ENCODE measurements around the gene PCNX3. TPM values are rescaled to one million over a fixed set of nuclear protein-coding genes. Genes with fewer than 3 reads are reported as not detected.

Gene PCNX3
- total and polyA plus RNA-seq, 2 of the 4 experiments (the other 2 are of a cell fraction) = 5.6 to 33.2 TPM

DNA sequence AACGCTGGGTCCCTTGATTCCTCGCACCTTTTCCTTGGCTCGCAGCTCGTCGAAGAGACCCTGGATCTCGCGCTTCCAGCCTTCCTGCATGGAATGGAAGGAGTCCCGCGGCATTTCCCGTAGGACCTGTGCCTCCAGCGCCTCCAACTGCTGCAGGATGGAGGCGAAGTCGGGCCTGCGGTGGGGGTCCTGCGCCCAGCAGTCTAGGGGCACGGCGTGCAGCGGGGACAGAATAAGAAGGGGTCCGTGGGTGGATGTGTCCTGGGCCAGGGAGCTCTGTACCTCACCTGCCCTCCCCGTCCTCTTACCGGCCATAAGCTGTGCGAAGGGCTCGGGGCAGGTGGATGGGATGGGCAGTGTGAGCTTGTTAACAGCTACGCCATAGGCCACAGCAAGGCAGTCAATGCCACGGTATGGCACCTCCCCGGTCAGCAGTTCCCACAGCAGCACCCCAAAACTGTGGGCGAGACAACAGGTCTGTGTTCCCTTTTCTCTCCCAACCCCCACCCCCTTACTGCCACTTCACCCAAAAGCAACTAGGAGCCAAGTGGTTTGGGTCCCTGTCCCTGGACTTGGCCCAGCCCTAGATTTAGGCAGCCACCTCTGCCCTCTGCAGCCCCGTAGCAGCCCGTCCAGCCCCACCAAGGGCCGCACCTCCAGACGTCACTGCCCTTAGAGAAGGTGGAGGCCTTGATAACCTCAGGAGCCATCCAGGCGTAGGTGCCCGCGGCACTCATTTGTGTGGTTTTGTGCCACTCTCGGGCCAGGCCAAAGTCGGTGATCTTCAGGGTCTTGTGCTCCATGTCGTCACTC is 7.8 kb upstream of the PCNX3 start (continued):
- no peak for TF ChIP-seq SMC3 (IDR thresholded peaks at IDR 0.05; ENCODE audit: low read depth, low read length)

DNA sequence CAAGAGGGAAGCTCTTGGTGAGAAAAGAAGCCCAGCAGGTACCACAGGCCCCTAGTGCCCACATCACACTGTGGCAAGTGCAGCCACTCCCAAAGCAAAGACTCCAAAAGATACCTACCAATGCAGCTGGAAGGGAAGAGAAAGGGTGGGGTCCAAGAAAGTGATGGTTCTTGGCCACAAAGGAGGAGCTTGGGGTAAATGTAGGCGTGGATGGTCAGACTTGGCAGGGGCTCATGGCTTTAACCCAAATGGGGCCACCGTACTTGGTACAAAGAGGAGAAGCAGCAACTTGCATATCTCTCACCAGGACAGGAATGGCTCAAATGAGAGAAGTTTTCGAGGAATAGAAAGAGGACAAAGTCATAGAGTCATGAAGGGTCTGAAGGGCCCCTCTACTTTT is 6.3 kb upstream of the PCNX3 start:
- no peaks in the 10 kb centered on the region for H3K27me3 ChIP-seq (ENCODE audit: control insufficient read depth, insufficient read depth, low read length)
- no peak overlapping the region for H3K27ac ChIP-seq (ENCODE audit: insufficient read depth, low read length)
- H2BK120ac ChIP-seq (ENCODE audit: low read depth, low read length) = no peak overlapping the region
- H3K9me3 ChIP-seq (ENCODE audit: control insufficient read depth, insufficient read depth, low read length) = no peaks in the 10 kb centered on the region
- no peak overlapping the region for H3K4me3 ChIP-seq (ENCODE audit: insufficient read depth, low read depth, low read length)
- H4K8ac ChIP-seq (ENCODE audit: low read depth in 2 of 2, low read length in 2 of 2) = no peak overlapping the region
- H2BK20ac ChIP-seq (ENCODE audit: low read depth, low read length) = no peak overlapping the region
- H2AK5ac ChIP-seq (ENCODE audit: low read depth, low read length) = no peak overlapping the region
- POLR2A ChIA-PET (ENCODE audit: unreplicated experiment) = interaction anchor here (0.6 kb wide), 1 partner anchor 187 kb away, joined by 3 read pairs; the partner anchor contains the start of gene NEAT1
- no peak overlapping the region for H4K91ac ChIP-seq (ENCODE audit: insufficient read depth, low read depth, low read length)
- H3K56ac ChIP-seq (ENCODE audit: extremely low read depth, insufficient read depth, low read length) = no peak overlapping the region
- H2AFZ ChIP-seq (replicated peaks; ENCODE audit: low read length, poor library complexity) = no peak overlapping the region
- 0 out of 2 replicates have a peak, but pooled peaks cover 14% of the 10 kb centered on the region for H3K9me1 ChIP-seq (ENCODE audit: insufficient read depth, low read length)
- intact Hi-C loops (cut with micrococcal nuclease) = loop anchor here (5.0 kb wide), 1 partner anchor 37 kb away; the partner anchor contains the start of genes FAM89B and ZNRD2
- CTCF ChIA-PET = no interaction called here
- peaks cover 13 to 74% of the 10 kb centered on the region in 2 experiments for H3K79me1 ChIP-seq (ENCODE audit: low read depth in 1 of 2, low read length in 2 of 2)
- no peak overlapping the region for H2AK9ac ChIP-seq (replicated peaks; ENCODE audit: low read depth, low read length, poor library complexity)
- no peak overlapping the region for H3K4ac ChIP-seq (ENCODE audit: low read depth, low read length)
- no peak overlapping the region for H2BK15ac ChIP-seq (ENCODE audit: low read depth, low read length)
- BruUV-seq (replicated peaks) = no TSS peak
- no peak overlapping the region for H3K4me2 ChIP-seq (ENCODE audit: low read depth, low read length)
- ATAC-seq (ENCODE audit: low read depth) (no peak), DNase-seq (no peak)
- dilution Hi-C loops (cut with HindIII; ENCODE audit: low sequenced_read_pairs, unreplicated experiment) = no loop called here
- no peak overlapping the region for H3K14ac ChIP-seq (replicated peaks; ENCODE audit: low read depth, low read length)
- no CpG with 5 or more reads among the region's 3 CpGs for WGBS, 2 experiments (ENCODE audit: extremely low coverage in 2 of 2, insufficient read length in 1 of 2)
- TF ChIP-seq, protein P1, sequence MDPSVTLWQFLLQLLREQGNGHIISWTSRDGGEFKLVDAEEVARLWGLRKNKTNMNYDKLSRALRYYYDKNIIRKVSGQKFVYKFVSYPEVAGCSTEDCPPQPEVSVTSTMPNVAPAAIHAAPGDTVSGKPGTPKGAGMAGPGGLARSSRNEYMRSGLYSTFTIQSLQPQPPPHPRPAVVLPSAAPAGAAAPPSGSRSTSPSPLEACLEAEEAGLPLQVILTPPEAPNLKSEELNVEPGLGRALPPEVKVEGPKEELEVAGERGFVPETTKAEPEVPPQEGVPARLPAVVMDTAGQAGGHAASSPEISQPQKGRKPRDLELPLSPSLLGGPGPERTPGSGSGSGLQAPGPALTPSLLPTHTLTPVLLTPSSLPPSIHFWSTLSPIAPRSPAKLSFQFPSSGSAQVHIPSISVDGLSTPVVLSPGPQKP (IDR thresholded peaks at IDR 0.05; ENCODE audit: borderline replicate concordance, low read depth, low read length) = no peak
- TF ChIP-seq BHLHE40 (IDR thresholded peaks at IDR 0.05; ENCODE audit: low read depth, low read length) = no peak
- no peak for TF ChIP-seq CHD1 (IDR thresholded peaks at IDR 0.05; ENCODE audit: low read depth, low read length)
- TF ChIP-seq, protein P2, sequence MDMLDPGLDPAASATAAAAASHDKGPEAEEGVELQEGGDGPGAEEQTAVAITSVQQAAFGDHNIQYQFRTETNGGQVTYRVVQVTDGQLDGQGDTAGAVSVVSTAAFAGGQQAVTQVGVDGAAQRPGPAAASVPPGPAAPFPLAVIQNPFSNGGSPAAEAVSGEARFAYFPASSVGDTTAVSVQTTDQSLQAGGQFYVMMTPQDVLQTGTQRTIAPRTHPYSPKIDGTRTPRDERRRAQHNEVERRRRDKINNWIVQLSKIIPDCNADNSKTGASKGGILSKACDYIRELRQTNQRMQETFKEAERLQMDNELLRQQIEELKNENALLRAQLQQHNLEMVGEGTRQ (IDR thresholded peaks at IDR 0.05; ENCODE audit: low read depth, low read length) = no peak
- no peak for TF ChIP-seq POLR2A (IDR thresholded peaks at IDR 0.05; ENCODE audit: low read depth, low read length)
- no peak for TF ChIP-seq CEBPB (IDR thresholded peaks at IDR 0.05; ENCODE audit: low read depth, low read length)
- TF ChIP-seq MAZ (IDR thresholded peaks at IDR 0.05; ENCODE audit: borderline replicate concordance, low read depth, low read length) = no peak
- no peak overlapping the region for H3K18ac ChIP-seq (ENCODE audit: low read depth, low read length)
- no peak overlapping the region for H3K9ac ChIP-seq (ENCODE audit: low read depth, low read length)
- H4K5ac ChIP-seq (ENCODE audit: low read depth, low read length) = no peak overlapping the region
- H3K23ac ChIP-seq (ENCODE audit: low read depth, low read length) = no peak overlapping the region
- H3K4me1 ChIP-seq (ENCODE audit: control insufficient read depth, insufficient read depth, low read length) = peaks cover 21% of the 10 kb centered on the region
- in situ Hi-C loops (cut with MboI; ENCODE audit: low sequenced_read_pairs) = no loop called here
- H2BK5ac ChIP-seq (ENCODE audit: low read depth, low read length, poor library complexity, severe bottlenecking) = no peak overlapping the region
- peaks cover 41% of the 10 kb centered on the region for H4K20me1 ChIP-seq (ENCODE audit: insufficient read depth, low read length)
- H3K36me3 ChIP-seq (ENCODE audit: control insufficient read depth, insufficient read depth, low read length) = peaks cover 30% of the 10 kb centered on the region
